HFF-Myc (cell line): ENCODE results near the gene AUH.

ENCODE experiments used
- DNase-seq: peaks from one replicate; pipeline ENCODE4 v3.0.0-alpha.2; 2011; ENCODE audit warnings: low read depth; ENCODE audit errors: extremely low read depth
- H3K4me3 ChIP-seq: replicated peaks from 2 replicates; pipeline ENCODE4 v1.5.1; 2011; ENCODE audit warnings: low read depth, mild to moderate bottlenecking, control low read depth, low read length
- TF ChIP-seq, protein P1 (sequence below): IDR thresholded peaks from 2 replicates; pipeline ENCODE4 v1.5.1; 2012; ENCODE audit warnings: mild to moderate bottlenecking, low read depth, low read length, control low read depth; ENCODE audit errors: missing control alignments

The AUH gene

GRCh38 chr9:91303741-91304415, 57.8 kb downstream of the AUH start:
- TF ChIP-seq, protein P1, sequence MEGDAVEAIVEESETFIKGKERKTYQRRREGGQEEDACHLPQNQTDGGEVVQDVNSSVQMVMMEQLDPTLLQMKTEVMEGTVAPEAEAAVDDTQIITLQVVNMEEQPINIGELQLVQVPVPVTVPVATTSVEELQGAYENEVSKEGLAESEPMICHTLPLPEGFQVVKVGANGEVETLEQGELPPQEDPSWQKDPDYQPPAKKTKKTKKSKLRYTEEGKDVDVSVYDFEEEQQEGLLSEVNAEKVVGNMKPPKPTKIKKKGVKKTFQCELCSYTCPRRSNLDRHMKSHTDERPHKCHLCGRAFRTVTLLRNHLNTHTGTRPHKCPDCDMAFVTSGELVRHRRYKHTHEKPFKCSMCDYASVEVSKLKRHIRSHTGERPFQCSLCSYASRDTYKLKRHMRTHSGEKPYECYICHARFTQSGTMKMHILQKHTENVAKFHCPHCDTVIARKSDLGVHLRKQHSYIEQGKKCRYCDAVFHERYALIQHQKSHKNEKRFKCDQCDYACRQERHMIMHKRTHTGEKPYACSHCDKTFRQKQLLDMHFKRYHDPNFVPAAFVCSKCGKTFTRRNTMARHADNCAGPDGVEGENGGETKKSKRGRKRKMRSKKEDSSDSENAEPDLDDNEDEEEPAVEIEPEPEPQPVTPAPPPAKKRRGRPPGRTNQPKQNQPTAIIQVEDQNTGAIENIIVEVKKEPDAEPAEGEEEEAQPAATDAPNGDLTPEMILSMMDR: no peak
- no peak for DNase-seq
- H3K4me3 ChIP-seq: no peak overlapping the region

DNA sequence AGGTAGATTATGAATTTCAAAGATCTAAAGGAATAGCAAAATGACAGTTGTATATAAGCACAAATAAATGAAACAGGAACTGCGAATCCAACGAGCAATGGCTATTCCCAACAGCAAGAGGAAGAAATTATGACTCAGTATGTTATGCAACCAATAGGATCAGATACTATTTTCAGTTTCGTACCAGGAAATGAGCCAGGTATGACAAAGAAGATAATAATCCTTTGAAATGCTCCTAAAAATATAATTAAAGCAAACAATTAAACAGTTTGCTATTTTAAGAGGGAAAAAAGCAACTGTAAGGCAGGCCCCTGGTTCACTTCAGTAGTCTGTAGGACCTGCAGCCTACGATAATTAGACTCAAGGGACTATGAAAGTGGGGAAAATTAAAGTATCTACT, 58.9 kb downstream of the AUH start:
- peak; percentile 45 for DNase-seq
- TF ChIP-seq, protein P1: no peak
- no peak overlapping the region for H3K4me3 ChIP-seq

DNA sequence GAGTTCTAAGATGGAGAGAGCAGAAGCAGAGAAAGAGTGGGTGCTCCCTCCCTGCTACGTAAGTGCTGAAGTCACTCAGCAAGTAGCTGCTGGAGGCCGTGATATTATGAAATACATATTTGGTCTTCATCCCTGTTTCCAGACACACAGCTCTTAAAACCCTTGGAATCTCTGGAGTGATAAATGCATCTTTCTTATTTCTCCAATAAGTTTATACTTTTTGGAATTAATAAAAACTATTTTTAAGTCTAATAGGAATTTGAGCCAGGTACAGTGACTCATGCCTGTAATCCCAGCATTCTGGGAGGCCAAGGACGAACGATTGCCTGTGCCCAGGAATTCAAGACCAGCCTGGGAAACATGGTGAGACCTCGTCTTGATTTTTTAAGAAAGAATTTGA, 60.6 kb downstream of the AUH start:
- DNase-seq: no peak
- H3K4me3 ChIP-seq: no peak overlapping the region
- TF ChIP-seq, protein P1: no peak

- DNase-seq: no peak
- no peak overlapping the region for H3K4me3 ChIP-seq
- TF ChIP-seq, protein P1: no peak
Measured at GRCh38 chr9:91298311-91298710, 63.4 kb downstream of the AUH start.

GRCh38 chr9:91297306-91297705, 64.4 kb downstream of the AUH start:
- TF ChIP-seq, protein P1: no peak
- no peak for DNase-seq

DNA sequence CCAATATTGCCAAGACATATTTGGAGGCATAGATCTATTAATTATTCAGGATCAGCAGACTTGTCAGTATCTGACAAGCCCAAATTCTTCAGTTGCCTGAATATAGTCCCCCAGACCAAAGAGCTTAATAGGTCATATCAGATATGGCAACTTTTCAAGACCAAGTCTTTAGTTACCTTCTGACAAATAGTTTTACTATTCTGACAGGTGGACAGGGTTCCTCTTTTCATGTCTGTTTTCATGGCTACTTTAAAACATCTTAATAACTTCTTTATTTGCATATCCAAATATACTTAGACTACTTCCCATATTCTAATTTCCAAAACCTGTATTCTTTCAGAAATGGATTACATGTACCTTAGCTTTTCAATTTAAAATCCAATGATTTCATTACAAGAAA, 65.4 kb downstream of the AUH start:
- DNase-seq: no peak
- H3K4me3 ChIP-seq: no peak overlapping the region
- TF ChIP-seq, protein P1: no peak

More at GRCh38 chr9:91297306-91297705, 64.4 kb downstream of the AUH start:
- H3K4me3 ChIP-seq: no peak overlapping the region

- no peak overlapping the region for H3K4me3 ChIP-seq
- TF ChIP-seq, protein P1: no peak
- no peak for DNase-seq
Measured at GRCh38 chr9:91295357-91295756, 66.4 kb downstream of the AUH start.
